Measurements from ENCODE around the gene NADK.
"Not testable (repeated sequence)": the region's sequence is repeated elsewhere in the genome, so short reads cannot be mapped to it uniquely, and the experiment has no call there.

Gene NADK

DNA sequence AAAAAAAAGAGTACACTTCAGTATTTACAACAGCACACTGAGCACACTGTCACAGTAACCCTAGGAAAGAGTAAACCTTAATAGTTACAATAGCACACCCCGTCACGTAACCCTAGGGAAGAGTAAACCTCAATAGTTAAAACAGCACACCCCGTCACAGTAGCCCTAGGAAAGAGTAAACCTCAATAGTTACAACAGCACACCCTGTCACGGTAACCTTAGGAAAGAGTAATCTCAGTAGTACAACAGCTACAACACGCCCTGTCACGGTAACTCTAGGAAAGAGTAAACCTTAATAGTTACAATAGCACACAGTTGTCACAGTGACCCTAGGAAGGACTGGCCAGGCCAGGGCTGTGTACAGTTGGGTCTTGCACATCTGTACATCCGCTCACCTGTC, 57.1 kb downstream of the NADK start:
- TF ChIP-seq, protein P1, sequence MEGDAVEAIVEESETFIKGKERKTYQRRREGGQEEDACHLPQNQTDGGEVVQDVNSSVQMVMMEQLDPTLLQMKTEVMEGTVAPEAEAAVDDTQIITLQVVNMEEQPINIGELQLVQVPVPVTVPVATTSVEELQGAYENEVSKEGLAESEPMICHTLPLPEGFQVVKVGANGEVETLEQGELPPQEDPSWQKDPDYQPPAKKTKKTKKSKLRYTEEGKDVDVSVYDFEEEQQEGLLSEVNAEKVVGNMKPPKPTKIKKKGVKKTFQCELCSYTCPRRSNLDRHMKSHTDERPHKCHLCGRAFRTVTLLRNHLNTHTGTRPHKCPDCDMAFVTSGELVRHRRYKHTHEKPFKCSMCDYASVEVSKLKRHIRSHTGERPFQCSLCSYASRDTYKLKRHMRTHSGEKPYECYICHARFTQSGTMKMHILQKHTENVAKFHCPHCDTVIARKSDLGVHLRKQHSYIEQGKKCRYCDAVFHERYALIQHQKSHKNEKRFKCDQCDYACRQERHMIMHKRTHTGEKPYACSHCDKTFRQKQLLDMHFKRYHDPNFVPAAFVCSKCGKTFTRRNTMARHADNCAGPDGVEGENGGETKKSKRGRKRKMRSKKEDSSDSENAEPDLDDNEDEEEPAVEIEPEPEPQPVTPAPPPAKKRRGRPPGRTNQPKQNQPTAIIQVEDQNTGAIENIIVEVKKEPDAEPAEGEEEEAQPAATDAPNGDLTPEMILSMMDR (IDR thresholded peaks at IDR 0.05): no peak
- Mint-ChIP-seq H3K4me1 (peaks cover 4% of the 10 kb centered on the region), H3K27ac (no peak overlapping the region), H3K36me3 (ENCODE audit: low read depth) (peaks cover 23% of the 10 kb centered on the region), H3K4me3 (no peak overlapping the region), H3K27me3 (ENCODE audit: low read depth, poor library complexity) (no peaks in the 10 kb centered on the region), H3K9me3 (no peaks in the 10 kb centered on the region)
- DNase-seq: no peak

DNA sequence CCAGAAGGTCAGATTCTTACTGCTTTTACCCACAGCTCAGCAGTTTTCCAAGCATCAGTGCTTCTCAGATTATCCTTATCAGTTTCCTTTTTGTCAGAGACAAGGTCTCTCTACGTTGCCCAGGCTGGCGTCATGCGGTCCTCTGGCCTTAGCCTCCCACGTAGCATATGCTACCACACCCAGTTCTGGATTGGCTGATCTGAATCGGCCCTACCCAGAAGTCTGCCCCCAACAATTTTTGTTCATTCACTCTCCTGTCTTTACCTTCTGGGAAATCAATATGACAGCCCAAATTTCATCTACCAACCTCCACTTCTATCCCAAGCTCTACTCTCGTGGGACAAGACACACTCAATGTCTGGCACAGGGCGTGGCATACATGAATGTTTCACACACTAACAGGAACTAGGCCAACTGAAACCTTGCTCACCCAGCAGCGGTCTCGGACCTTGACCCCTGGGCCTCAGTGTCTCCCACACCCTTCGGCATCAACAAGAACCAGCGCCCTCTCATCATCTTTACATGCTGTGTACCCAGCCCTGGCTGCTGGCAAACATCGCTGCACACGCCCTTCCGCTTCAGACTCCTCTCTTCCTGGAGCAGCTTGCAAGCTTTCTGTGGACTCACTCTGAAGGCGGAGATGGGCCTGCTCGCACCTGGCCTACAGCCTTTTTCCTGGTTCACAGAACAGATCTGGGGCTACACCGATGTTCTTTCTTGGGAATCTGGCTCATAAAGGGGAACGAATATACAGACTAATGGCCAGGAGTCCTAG, 63.0 kb downstream of the NADK start:
- H3K4me1 Mint-ChIP-seq; H3K27ac Mint-ChIP-seq; H3K27me3 Mint-ChIP-seq (ENCODE audit: low read depth, poor library complexity); H3K4me3 Mint-ChIP-seq; H3K9me3 Mint-ChIP-seq; DNase-seq: not testable (repeated sequence)
- H3K36me3 Mint-ChIP-seq (ENCODE audit: low read depth): peaks cover 31% of the 10 kb centered on the region

DNA sequence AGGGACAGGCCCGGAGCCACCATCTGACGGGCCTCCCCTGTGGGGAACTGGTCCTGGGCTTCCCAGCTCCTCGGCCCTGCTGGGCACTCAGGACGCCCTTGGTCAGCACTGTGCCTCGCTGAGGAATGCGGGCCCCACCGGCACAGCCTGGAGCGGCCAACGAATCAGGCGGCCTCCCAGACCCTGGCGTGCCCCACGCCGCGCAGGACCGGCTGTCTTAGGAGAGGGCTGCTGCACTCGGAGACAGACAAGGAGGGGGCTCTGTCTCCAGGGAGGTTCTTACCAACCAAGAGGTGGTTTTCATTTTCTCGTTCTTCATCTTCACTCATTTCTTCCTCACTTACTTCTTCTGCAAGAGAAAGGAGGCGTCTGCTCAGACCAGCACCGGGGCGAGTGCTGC, 70.4 kb downstream of the NADK start:
- not testable (repeated sequence) for H3K4me3 Mint-ChIP-seq; DNase-seq; H3K9me3 Mint-ChIP-seq; H3K27me3 Mint-ChIP-seq (ENCODE audit: low read depth, poor library complexity); H3K4me1 Mint-ChIP-seq; H3K36me3 Mint-ChIP-seq (ENCODE audit: low read depth); H3K27ac Mint-ChIP-seq

DNA sequence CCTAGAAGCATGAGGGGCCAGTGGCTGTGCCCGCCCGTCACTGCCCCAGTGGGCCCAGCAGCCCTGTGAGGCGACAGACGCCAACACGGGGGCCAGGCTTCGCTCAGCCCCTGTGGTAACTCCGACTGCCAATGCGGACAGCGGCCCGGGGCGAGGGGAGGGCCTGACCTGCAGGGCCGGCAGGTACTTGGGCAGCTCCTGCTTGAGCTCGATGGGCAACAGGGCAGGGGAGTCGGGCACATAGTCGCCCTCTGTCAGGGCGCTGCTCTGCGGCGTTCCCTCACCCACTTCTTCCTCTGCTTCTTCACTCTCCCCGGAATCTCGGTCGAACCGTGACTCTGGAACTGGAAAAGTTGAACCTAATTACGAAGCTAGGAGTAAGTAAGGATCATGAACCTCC, 71.0 kb downstream of the NADK start:
- not testable (repeated sequence) for H3K4me1 Mint-ChIP-seq; H3K27ac Mint-ChIP-seq; H3K4me3 Mint-ChIP-seq; H3K36me3 Mint-ChIP-seq (ENCODE audit: low read depth); DNase-seq; H3K9me3 Mint-ChIP-seq; H3K27me3 Mint-ChIP-seq (ENCODE audit: low read depth, poor library complexity)

DNA sequence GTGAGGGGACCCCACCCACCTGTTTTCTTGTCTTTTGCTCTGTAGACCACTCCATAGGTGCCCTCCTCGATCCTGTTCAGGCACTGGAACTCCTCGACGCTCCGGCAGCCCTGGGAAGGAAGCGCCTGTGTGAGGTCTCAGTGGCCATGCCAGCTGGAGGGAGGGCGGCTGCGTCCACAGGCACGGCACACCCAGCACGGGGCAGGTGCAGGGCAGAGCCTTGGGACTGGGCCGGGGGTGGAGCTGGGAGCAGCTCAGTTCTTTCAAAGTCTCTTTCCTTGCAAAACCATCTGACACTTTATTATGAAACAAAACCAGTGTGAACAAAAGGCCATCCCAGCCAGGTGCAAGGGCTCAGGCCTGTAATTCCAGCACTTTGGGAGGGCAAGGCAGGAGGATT, 72.6 kb downstream of the NADK start:
- not testable (repeated sequence) for H3K4me1 Mint-ChIP-seq; H3K4me3 Mint-ChIP-seq; H3K9me3 Mint-ChIP-seq; H3K27me3 Mint-ChIP-seq (ENCODE audit: low read depth, poor library complexity); H3K27ac Mint-ChIP-seq; H3K36me3 Mint-ChIP-seq (ENCODE audit: low read depth); DNase-seq

DNA sequence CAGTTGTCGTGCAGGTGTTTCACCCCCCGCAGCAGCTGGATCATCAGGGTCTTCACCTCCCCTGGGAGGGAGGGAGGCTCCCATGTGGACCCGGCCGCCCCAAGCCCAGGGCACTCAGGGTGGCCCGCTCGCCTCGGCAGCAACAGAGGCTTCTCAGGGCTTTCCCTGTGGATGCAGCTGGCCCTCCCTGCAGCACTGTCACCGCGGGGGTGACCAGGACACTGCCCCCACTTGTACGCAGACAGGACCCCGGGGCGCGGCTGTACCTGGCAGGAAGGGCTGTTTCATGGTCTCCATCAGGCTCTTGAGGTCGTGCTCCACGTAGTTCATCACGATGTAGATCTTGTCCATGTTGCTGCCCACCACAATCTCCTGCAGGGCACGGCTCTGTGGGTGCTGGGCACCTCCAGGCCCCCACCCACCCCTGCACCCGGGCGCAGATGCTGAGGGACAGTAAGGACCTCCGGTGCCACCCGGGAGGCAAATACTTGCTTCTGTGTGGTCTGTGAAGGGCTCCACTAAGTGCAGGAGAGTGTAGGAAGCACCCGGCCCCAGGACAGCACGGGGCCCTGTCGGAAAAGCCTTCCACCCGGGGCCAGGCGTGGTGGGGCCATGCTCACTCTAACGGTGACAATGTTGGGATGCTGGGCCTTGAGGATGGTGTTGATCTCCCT, 73.8 kb downstream of the NADK start:
- not testable (repeated sequence) for H3K27me3 Mint-ChIP-seq (ENCODE audit: low read depth, poor library complexity); H3K36me3 Mint-ChIP-seq (ENCODE audit: low read depth); H3K4me1 Mint-ChIP-seq; H3K4me3 Mint-ChIP-seq; DNase-seq; H3K9me3 Mint-ChIP-seq; H3K27ac Mint-ChIP-seq

DNA sequence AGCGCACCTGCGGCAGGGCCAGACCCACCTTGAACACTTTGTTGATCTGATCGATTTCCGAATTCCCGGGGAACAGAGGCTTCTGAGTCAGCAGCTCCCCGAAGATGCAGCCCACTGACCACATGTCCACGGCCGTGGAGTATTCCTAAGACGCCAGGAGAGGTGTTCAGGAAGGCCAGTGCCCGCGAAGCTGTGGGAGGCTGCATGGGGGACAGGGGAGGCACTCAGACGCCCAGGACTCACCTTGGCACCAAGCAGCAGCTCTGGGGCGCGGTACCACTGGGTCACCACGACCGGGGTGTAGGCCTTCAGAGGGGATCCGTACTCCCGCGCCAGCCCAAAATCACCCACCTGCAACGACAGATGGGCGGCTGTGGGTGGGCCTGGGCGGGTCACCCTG, 74.5 kb downstream of the NADK start:
- no peaks in the 10 kb centered on the region for H3K27me3 Mint-ChIP-seq (ENCODE audit: low read depth, poor library complexity)

DNA sequence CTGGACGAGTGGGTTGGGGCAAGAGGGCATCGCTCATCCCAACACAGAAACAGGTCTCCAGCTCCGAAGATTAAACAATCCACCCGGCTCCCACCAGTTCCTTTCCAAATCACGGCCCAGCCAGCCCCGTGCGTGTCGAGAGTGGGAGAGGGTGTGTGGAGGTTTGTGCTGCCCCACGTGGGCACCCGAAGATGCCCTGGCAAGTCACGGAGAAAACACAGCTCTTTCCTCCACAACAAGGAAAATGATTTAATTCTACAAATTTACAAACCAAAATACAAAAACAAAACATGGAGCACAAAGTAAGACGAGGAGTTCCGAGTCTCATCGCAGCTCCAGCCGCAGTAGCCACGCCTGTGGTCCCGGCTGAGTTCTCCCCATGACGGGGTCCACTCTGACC, 75.8 kb downstream of the NADK start:
- H3K4me1 Mint-ChIP-seq; H3K27me3 Mint-ChIP-seq (ENCODE audit: low read depth, poor library complexity); DNase-seq; H3K27ac Mint-ChIP-seq; H3K4me3 Mint-ChIP-seq; H3K36me3 Mint-ChIP-seq (ENCODE audit: low read depth); H3K9me3 Mint-ChIP-seq: not testable (repeated sequence)

More for the DNA sequence above, 74.5 kb downstream of the NADK start:
- H3K9me3 Mint-ChIP-seq: no peaks in the 10 kb centered on the region
- no peaks in the 10 kb centered on the region for H3K4me1 Mint-ChIP-seq
- no peak for DNase-seq
- no peaks in the 10 kb centered on the region for H3K36me3 Mint-ChIP-seq (ENCODE audit: low read depth)
- H3K4me3 Mint-ChIP-seq: no peak overlapping the region
- H3K27ac Mint-ChIP-seq: no peak overlapping the region
- TF ChIP-seq, protein P1 (IDR thresholded peaks at IDR 0.05): no peak

Measured in nephron progenitor cell (in vitro differentiated cells).